ENCODE data around the gene PKD2L1. TPM values are rescaled to one million over a fixed set of nuclear protein-coding genes. Genes with fewer than 3 reads are reported as not detected.
"Not testable (repeated sequence)": the region's sequence is repeated elsewhere in the genome, so short reads cannot be mapped to it uniquely, and the experiment has no call there.

Gene PKD2L1
- polyA plus RNA-seq, 1 donor from 2014 or later, result not detected

DNA sequence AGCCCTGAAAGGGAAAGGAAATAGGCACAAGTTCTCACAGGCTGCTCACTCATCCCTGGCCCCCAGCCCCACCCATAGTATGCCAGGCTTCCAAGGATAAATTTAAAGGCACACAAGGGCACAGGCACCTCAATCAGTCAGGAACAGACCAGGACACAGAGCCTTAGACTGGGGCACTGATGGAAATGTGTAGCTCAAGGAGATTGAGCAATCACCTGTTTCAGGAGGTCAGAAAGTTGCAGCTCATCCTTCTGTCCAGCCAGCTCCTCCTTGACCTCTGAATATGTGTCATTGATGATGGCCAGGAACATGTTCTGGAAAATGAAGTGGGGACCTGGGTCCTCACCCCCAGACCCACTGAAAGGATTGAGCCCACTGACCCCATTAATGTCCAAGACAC, 37.0 kb downstream of the PKD2L1 start:
- no peak overlapping the region for H3K4me3 ChIP-seq (ENCODE audit: low read length)
- H3K9ac ChIP-seq (ENCODE audit: low read length), result no peak overlapping the region

GRCh38 chr10:100292300-100292699, 37.7 kb downstream of the PKD2L1 start:
- not testable (repeated sequence) for H2AFZ ChIP-seq (ENCODE audit: low read depth, low read length); H3K27ac ChIP-seq (ENCODE audit: low read length); H3K36me3 ChIP-seq (ENCODE audit: insufficient read depth, low read length); H3K27me3 ChIP-seq (ENCODE audit: insufficient read depth, low read depth, low read length); H3K9ac ChIP-seq (ENCODE audit: low read length); H3K9me3 ChIP-seq (ENCODE audit: low read length); H3F3A ChIP-seq (ENCODE audit: insufficient read depth, low read length, poor library complexity, severe bottlenecking); H3K79me2 ChIP-seq (replicated peaks; ENCODE audit: insufficient read depth, low read length); H4K20me1 ChIP-seq (ENCODE audit: insufficient read depth); H3K4me2 ChIP-seq (ENCODE audit: low read length); H3K4me3 ChIP-seq (ENCODE audit: low read length); H3K9me2 ChIP-seq (ENCODE audit: insufficient read depth, low read length)

More for the DNA sequence above, 37.0 kb downstream of the PKD2L1 start:
- no peaks in the 10 kb centered on the region for H3K79me2 ChIP-seq (replicated peaks; ENCODE audit: insufficient read depth, low read length)
- H2AFZ ChIP-seq (ENCODE audit: low read depth, low read length), result no peak overlapping the region
- TF ChIP-seq POLR2AphosphoS5 (IDR thresholded peaks at IDR 0.05), result no peak
- no peak for TF ChIP-seq RAD21 (conservative IDR thresholded peaks at IDR 0.05)
- no peak for TF ChIP-seq MXI1 (conservative IDR thresholded peaks at IDR 0.05; ENCODE audit: poor library complexity, severe bottlenecking)
- H3F3A ChIP-seq (ENCODE audit: insufficient read depth, low read length, poor library complexity, severe bottlenecking), result no peaks in the 10 kb centered on the region
- no peak overlapping the region for H3K4me2 ChIP-seq (ENCODE audit: low read length)
- no peaks in the 10 kb centered on the region for H3K27me3 ChIP-seq (ENCODE audit: insufficient read depth, low read depth, low read length)
- no peaks in the 10 kb centered on the region for H4K20me1 ChIP-seq (ENCODE audit: insufficient read depth)
- H3K27ac ChIP-seq (ENCODE audit: low read length), result no peak overlapping the region
- H3K9me3 ChIP-seq (ENCODE audit: low read length), result no peaks in the 10 kb centered on the region
- H3K36me3 ChIP-seq (ENCODE audit: insufficient read depth, low read length), result no peaks in the 10 kb centered on the region
- no peaks in the 10 kb centered on the region for H3K9me2 ChIP-seq (ENCODE audit: insufficient read depth, low read length)

- Histone ChIP-seq H3K4me3 (ENCODE audit: low read length) (no peak overlapping the region), H3K4me2 (ENCODE audit: low read length) (no peak overlapping the region), H3K79me2 (replicated peaks; ENCODE audit: insufficient read depth, low read length) (no peaks in the 10 kb centered on the region), H2AFZ (ENCODE audit: low read depth, low read length) (no peak overlapping the region), H3K9ac (ENCODE audit: low read length) (no peak overlapping the region), H3K27me3 (ENCODE audit: insufficient read depth, low read depth, low read length) (no peaks in the 10 kb centered on the region), H3F3A (ENCODE audit: insufficient read depth, low read length, poor library complexity, severe bottlenecking) (no peaks in the 10 kb centered on the region), H3K9me3 (ENCODE audit: low read length) (no peaks in the 10 kb centered on the region), H3K9me2 (ENCODE audit: insufficient read depth, low read length) (no peaks in the 10 kb centered on the region), H3K36me3 (ENCODE audit: insufficient read depth, low read length) (no peaks in the 10 kb centered on the region), H4K20me1 (ENCODE audit: insufficient read depth) (no peaks in the 10 kb centered on the region), H3K27ac (ENCODE audit: low read length) (no peak overlapping the region)
- no peak for TF ChIP-seq TAF1 (IDR thresholded peaks at IDR 0.05; ENCODE audit: low read depth)
- no peak for TF ChIP-seq REST (IDR thresholded peaks at IDR 0.05; ENCODE audit: borderline replicate concordance)
- no peak for TF ChIP-seq EZH2 (IDR thresholded peaks at IDR 0.05; ENCODE audit: borderline replicate concordance, insufficient read depth, low read length, poor library complexity, severe bottlenecking)
- TF ChIP-seq, protein P1, sequence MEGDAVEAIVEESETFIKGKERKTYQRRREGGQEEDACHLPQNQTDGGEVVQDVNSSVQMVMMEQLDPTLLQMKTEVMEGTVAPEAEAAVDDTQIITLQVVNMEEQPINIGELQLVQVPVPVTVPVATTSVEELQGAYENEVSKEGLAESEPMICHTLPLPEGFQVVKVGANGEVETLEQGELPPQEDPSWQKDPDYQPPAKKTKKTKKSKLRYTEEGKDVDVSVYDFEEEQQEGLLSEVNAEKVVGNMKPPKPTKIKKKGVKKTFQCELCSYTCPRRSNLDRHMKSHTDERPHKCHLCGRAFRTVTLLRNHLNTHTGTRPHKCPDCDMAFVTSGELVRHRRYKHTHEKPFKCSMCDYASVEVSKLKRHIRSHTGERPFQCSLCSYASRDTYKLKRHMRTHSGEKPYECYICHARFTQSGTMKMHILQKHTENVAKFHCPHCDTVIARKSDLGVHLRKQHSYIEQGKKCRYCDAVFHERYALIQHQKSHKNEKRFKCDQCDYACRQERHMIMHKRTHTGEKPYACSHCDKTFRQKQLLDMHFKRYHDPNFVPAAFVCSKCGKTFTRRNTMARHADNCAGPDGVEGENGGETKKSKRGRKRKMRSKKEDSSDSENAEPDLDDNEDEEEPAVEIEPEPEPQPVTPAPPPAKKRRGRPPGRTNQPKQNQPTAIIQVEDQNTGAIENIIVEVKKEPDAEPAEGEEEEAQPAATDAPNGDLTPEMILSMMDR (IDR thresholded peaks at IDR 0.05; ENCODE audit: poor library complexity, severe bottlenecking), result no peak
- TF ChIP-seq MXI1 (conservative IDR thresholded peaks at IDR 0.05; ENCODE audit: poor library complexity, severe bottlenecking), result no peak
- no peak for TF ChIP-seq EP300 (conservative IDR thresholded peaks at IDR 0.05; ENCODE audit: poor library complexity, severe bottlenecking)
- no peak for TF ChIP-seq POLR2AphosphoS5 (IDR thresholded peaks at IDR 0.05)
- TF ChIP-seq SMC3 (conservative IDR thresholded peaks at IDR 0.05; ENCODE audit: poor library complexity), result no peak
- no peak for TF ChIP-seq RAD21 (conservative IDR thresholded peaks at IDR 0.05)
Measured at GRCh38 chr10:100291356-100291755, 38.7 kb downstream of the PKD2L1 start.
